ENCODE results near the gene TM4SF5.

The TM4SF5 gene

GRCh38 chr17:4771519-4772234 lies at the start of gene TM4SF5:
Gene TM4SF5, plus strand, starts transcription at chr17:4771886. Its CDS starts 37 bp downstream, at chr17:4771923.
- DNase-seq, result no peak

GRCh38 chr17:4722678-4723240 lies 48.9 kb upstream of the TM4SF5 start:
- no peak for DNase-seq

- no peak for DNase-seq
Measured at GRCh38 chr17:4724650-4725049, 47.0 kb upstream of the TM4SF5 start.

GRCh38 chr17:4725646-4726310 lies 45.9 kb upstream of the TM4SF5 start:
- DNase-seq, result no peak

GRCh38 chr17:4728124-4728523 lies 43.6 kb upstream of the TM4SF5 start:
- peak; percentile 42 for DNase-seq

GRCh38 chr17:4733073-4733531 lies 38.6 kb upstream of the TM4SF5 start:
- no peak for DNase-seq

GRCh38 chr17:4734857-4735475 lies 36.7 kb upstream of the TM4SF5 start:
- DNase-seq, result no peak

- DNase-seq, result no peak
Measured at GRCh38 chr17:4735876-4736651, 35.6 kb upstream of the TM4SF5 start.

- DNase-seq, result no peak
Measured at GRCh38 chr17:4738136-4739121, 33.3 kb upstream of the TM4SF5 start.

- DNase-seq, result peak; percentile 39
Measured at GRCh38 chr17:4739122-4740024, 32.3 kb upstream of the TM4SF5 start, which contains the start of the genes CXCL16 and ZMYND15. Gene CXCL16, minus strand, starts transcription at chr17:4739928. Its CDS starts 589 bp downstream, at chr17:4739339. Gene ZMYND15, plus strand, starts transcription at chr17:4739833. Its CDS starts 716 bp downstream, at chr17:4740549.

- DNase-seq, result no peak
Measured at GRCh38 chr17:4740025-4740351, 31.7 kb upstream of the TM4SF5 start.

GRCh38 chr17:4740584-4740983 lies 31.1 kb upstream of the TM4SF5 start:
- no peak for DNase-seq

GRCh38 chr17:4741544-4741943 lies 30.1 kb upstream of the TM4SF5 start:
- DNase-seq, result no peak

- no peak for DNase-seq
Measured at GRCh38 chr17:4742133-4742532, 29.6 kb upstream of the TM4SF5 start.

- DNase-seq, result no peak
Measured at GRCh38 chr17:4742629-4743028, 29.1 kb upstream of the TM4SF5 start.

- no peak for DNase-seq
Measured at GRCh38 chr17:4743216-4743615, 28.5 kb upstream of the TM4SF5 start.

GRCh38 chr17:4743898-4744297 lies 27.8 kb upstream of the TM4SF5 start:
- no peak for DNase-seq

GRCh38 chr17:4744999-4745969 lies 26.4 kb upstream of the TM4SF5 start:
- DNase-seq, result no peak

GRCh38 chr17:4747847-4748246 lies 23.8 kb upstream of the TM4SF5 start:
- no peak for DNase-seq

Data from stimulated activated CD4-positive, alpha-beta T cell treated with anti-CD3 and anti-CD28 coated beads, Interleukin-1b, Interleukin-23, amount 100 ng/mL, for 48 hours (primary cell).